ENCODE measurements around the gene TENM4. TPM values are rescaled to one million over a fixed set of nuclear protein-coding genes. Genes with fewer than 3 reads are reported as not detected.

TENM4 gene
- polyA plus RNA-seq, 2 of the 4 experiments (the other 2 are of a cell fraction) = 0.06 to 0.31 TPM

GRCh38 chr11:79087238-79087960, 353.4 kb downstream of the TENM4 start:
- POLR2A ChIA-PET = interaction anchor here (1.2 kb wide), 1 partner anchor 13 kb away, joined by 4 read pairs; no protein-coding TSS in a partner anchor
- DNase-seq (ENCODE audit: low read depth in 1 of 2, low spot score in 1 of 2) (peak; percentile 62 to 86), ATAC-seq (peak; percentile 84 to 89), FAIRE-seq (peak; percentile 96)
- WGBS (ENCODE audit: missing lambda C conversion rate) = 4% methylated on average over 8 of the region's 9 CpGs
- Histone ChIP-seq H3K9me3 (no peaks in the 10 kb centered on the region), H3K4me3 (0 out of 3 replicates have a peak overlapping the region, but pooled peaks have one; percentile 11), H3K4me1 (peaks cover 48% of the 10 kb centered on the region), H3K4me2 (peak overlapping the region; percentile 85), H3K27ac (peak overlapping the region; percentile 89 to 93)
- TF ChIP-seq E2F6 (IDR thresholded peaks at IDR 0.05; ENCODE audit: borderline replicate concordance, low read depth) (peak; percentile 77), RAD21 (conservative IDR thresholded peaks at IDR 0.05 in 1 of 2, IDR thresholded peaks at IDR 0.05 in 1 of 2) (peak in 1 of 2 experiments; percentile 24; a peak in 2 of 5 replicates), HOXB5 (CRISPR knock-in tag; IDR thresholded peaks at IDR 0.05) (0 out of 2 replicates have a peak, but pooled peaks have one; percentile 6), ESRRA (IDR thresholded peaks at IDR 0.05; ENCODE audit: borderline replicate concordance, low read length) (no peak), ZNF302 (CRISPR knock-in tag; IDR thresholded peaks at IDR 0.05) (peak; percentile 69; the same call in 1 of the 2 replicates), CTCF (IDR thresholded peaks at IDR 0.05) (no peak), RCOR1 (IDR thresholded peaks at IDR 0.05; ENCODE audit: low read depth, low read length) (no peak), JUN (IDR thresholded peaks at IDR 0.05) (peak; percentile 79 to 90), HOXB13 (CRISPR knock-in tag; IDR thresholded peaks at IDR 0.05; ENCODE audit: low read depth) (0 out of 2 replicates have a peak, but pooled peaks have one; percentile 9), SMC3 (IDR thresholded peaks at IDR 0.05) (0 out of 3 replicates have a peak, but pooled peaks have one; percentile 11), JUNB (IDR thresholded peaks at IDR 0.05) (peak; percentile 38), FOSL2 (IDR thresholded peaks at IDR 0.05) (no peak), FOSL2 (CRISPR knock-in tag; IDR thresholded peaks at IDR 0.05) (peak; percentile 35; the same call in 1 of the 2 replicates), POLR2AphosphoS2 (conservative IDR thresholded peaks at IDR 0.05; ENCODE audit: low read length) (no peak), CBX2 (IDR thresholded peaks at IDR 0.05; ENCODE audit: borderline replicate concordance, low read depth) (no peak), EP300 (IDR thresholded peaks at IDR 0.05) (peak; percentile 76 to 78; a peak in 3 of 5 replicates), CEBPB (IDR thresholded peaks at IDR 0.05) (peak in 1 of 2 experiments; percentile 29; a peak in 1 of 4 replicates), GATA3 (IDR thresholded peaks at IDR 0.05; ENCODE audit: borderline replicate concordance) (peak; percentile 83)
- TF ChIP-seq, protein P1, sequence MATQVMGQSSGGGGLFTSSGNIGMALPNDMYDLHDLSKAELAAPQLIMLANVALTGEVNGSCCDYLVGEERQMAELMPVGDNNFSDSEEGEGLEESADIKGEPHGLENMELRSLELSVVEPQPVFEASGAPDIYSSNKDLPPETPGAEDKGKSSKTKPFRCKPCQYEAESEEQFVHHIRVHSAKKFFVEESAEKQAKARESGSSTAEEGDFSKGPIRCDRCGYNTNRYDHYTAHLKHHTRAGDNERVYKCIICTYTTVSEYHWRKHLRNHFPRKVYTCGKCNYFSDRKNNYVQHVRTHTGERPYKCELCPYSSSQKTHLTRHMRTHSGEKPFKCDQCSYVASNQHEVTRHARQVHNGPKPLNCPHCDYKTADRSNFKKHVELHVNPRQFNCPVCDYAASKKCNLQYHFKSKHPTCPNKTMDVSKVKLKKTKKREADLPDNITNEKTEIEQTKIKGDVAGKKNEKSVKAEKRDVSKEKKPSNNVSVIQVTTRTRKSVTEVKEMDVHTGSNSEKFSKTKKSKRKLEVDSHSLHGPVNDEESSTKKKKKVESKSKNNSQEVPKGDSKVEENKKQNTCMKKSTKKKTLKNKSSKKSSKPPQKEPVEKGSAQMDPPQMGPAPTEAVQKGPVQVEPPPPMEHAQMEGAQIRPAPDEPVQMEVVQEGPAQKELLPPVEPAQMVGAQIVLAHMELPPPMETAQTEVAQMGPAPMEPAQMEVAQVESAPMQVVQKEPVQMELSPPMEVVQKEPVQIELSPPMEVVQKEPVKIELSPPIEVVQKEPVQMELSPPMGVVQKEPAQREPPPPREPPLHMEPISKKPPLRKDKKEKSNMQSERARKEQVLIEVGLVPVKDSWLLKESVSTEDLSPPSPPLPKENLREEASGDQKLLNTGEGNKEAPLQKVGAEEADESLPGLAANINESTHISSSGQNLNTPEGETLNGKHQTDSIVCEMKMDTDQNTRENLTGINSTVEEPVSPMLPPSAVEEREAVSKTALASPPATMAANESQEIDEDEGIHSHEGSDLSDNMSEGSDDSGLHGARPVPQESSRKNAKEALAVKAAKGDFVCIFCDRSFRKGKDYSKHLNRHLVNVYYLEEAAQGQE (IDR thresholded peaks at IDR 0.05) = no peak
- TF ChIP-seq, protein P2, sequence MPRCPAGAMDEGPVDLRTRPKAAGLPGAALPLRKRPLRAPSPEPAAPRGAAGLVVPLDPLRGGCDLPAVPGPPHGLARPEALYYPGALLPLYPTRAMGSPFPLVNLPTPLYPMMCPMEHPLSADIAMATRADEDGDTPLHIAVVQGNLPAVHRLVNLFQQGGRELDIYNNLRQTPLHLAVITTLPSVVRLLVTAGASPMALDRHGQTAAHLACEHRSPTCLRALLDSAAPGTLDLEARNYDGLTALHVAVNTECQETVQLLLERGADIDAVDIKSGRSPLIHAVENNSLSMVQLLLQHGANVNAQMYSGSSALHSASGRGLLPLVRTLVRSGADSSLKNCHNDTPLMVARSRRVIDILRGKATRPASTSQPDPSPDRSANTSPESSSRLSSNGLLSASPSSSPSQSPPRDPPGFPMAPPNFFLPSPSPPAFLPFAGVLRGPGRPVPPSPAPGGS (IDR thresholded peaks at IDR 0.05) = peak; percentile 53; the same call in 1 of the 3 replicates
- CTCF ChIA-PET = interaction anchor here (2.9 kb wide), 1 partner anchor 12 kb away, joined by 13 read pairs; no protein-coding TSS in a partner anchor
